Liver (tissue), 9 donors: Measurements from ENCODE around the gene TMTC2. TPM values are rescaled to one million over a fixed set of nuclear protein-coding genes. Genes with fewer than 3 reads are reported as not detected.

Experiments
- DNase-seq: peaks from one replicate; pipeline ENCODE4 v3.0.0-alpha.2; 2017; ENCODE audit warnings: low spot score
- H3K27ac ChIP-seq, 2 donors: one replicate each; pipeline ENCODE4 v1.7.0; 2013; ENCODE audit warnings: inconsistent platforms in 2 of 2, low read length in 2 of 2, control low read depth in 1 of 2, low read depth in 1 of 2, mild to moderate bottlenecking in 1 of 2
- H3K27me3 ChIP-seq, 4 donors: one replicate each; pipeline versions ENCODE4 v1.6.1 to v1.7.0; 2013; ENCODE audit warnings: low read length in 3 of 4, inconsistent platforms in 1 of 4, mild to moderate bottlenecking in 1 of 4, moderate library complexity in 1 of 4; ENCODE audit not compliant: control insufficient read depth in 4 of 4, insufficient read depth in 4 of 4
- H3K36me3 ChIP-seq, 4 donors: one replicate each; pipeline versions ENCODE4 v1.6.1 to v1.7.0; 2013; ENCODE audit warnings: low read length in 3 of 4, mild to moderate bottlenecking in 3 of 4, low read depth in 1 of 4, moderate library complexity in 1 of 4; ENCODE audit not compliant: control insufficient read depth in 4 of 4, insufficient read depth in 3 of 4
- H3K4me1 ChIP-seq, 4 donors: one replicate each; pipeline versions ENCODE4 v1.6.1 to v1.7.0; 2013; ENCODE audit warnings: low read length in 3 of 4, mild to moderate bottlenecking in 3 of 4, moderate library complexity in 1 of 4; ENCODE audit not compliant: control insufficient read depth in 4 of 4, insufficient read depth in 4 of 4
- H3K4me3 ChIP-seq, 3 donors: one replicate each; pipeline versions ENCODE4 v1.6.1 to v1.7.0; 2013; ENCODE audit warnings: low read length in 3 of 3, control low read depth in 1 of 3, low read depth in 1 of 3, mild to moderate bottlenecking in 1 of 3
- H3K9ac ChIP-seq, 2 donors: one replicate each; pipeline ENCODE4 v1.7.0; 2013; ENCODE audit warnings: low read length in 2 of 2, mild to moderate bottlenecking in 2 of 2, moderate library complexity in 2 of 2, control low read depth in 1 of 2, low read depth in 1 of 2
- H3K9me3 ChIP-seq, 4 donors: one replicate each; pipeline versions ENCODE4 v1.6.1 to v1.7.0; 2013; ENCODE audit warnings: low read length in 3 of 4; ENCODE audit not compliant: control insufficient read depth in 4 of 4
- ATF3 ChIP-seq: IDR thresholded peaks from 2 replicates; pipeline ENCODE4 v1.6.1; 2016; ENCODE audit warnings: antibody characterized with exemption
- EGR1 ChIP-seq, 2 donors: IDR thresholded peaks; 2 replicates each; pipeline ENCODE4 v1.6.1; 2016 to 2018; ENCODE audit warnings: antibody characterized with exemption in 2 of 2, low read depth in 2 of 2
- FOXA1 ChIP-seq: IDR thresholded peaks from 2 replicates; pipeline ENCODE4 v1.6.1; 2016; ENCODE audit warnings: antibody characterized with exemption
- FOXA2 ChIP-seq: IDR thresholded peaks from 2 replicates; pipeline ENCODE4 v1.6.1; 2016; ENCODE audit warnings: antibody characterized with exemption
- GABPA ChIP-seq, 2 donors: IDR thresholded peaks in 1 of 2; conservative IDR thresholded peaks in 1 of 2; 2 replicates each; pipeline ENCODE4 v1.6.1; 2016; ENCODE audit warnings: antibody characterized with exemption in 2 of 2, mild to moderate bottlenecking in 1 of 2, moderate library complexity in 1 of 2
- HNF4A ChIP-seq, 2 donors: conservative IDR thresholded peaks; 2 replicates each; pipeline ENCODE4 v1.6.1; 2016; ENCODE audit warnings: antibody characterized with exemption in 2 of 2, mild to moderate bottlenecking in 2 of 2
- HNF4G ChIP-seq: IDR thresholded peaks from 2 replicates; pipeline ENCODE4 v1.6.1; 2016; ENCODE audit warnings: antibody characterized with exemption
- NR2F2 ChIP-seq: IDR thresholded peaks from 2 replicates; pipeline ENCODE4 v1.6.1; 2016; ENCODE audit warnings: antibody characterized with exemption
- RAD21 ChIP-seq, 2 donors: IDR thresholded peaks; 2 replicates each; pipeline ENCODE4 v1.6.1; 2016; ENCODE audit warnings: antibody characterized with exemption in 2 of 2, mild to moderate bottlenecking in 2 of 2
- RXRA ChIP-seq, 2 donors: IDR thresholded peaks; 2 replicates each; pipeline ENCODE4 v1.6.1; 2017 to 2018; ENCODE audit warnings: antibody characterized with exemption in 2 of 2, mild to moderate bottlenecking in 1 of 2
- SP1 ChIP-seq: IDR thresholded peaks from 2 replicates; pipeline ENCODE4 v1.6.1; 2018; ENCODE audit warnings: antibody characterized with exemption, mild to moderate bottlenecking
- TAF1 ChIP-seq: conservative IDR thresholded peaks from 2 replicates; pipeline ENCODE4 v1.6.1; 2016; ENCODE audit warnings: antibody characterized with exemption, mild to moderate bottlenecking
- YY1 ChIP-seq: IDR thresholded peaks from 2 replicates; pipeline ENCODE4 v1.6.1; 2016; ENCODE audit warnings: antibody characterized with exemption, mild to moderate bottlenecking
- ZBTB33 ChIP-seq: IDR thresholded peaks from 2 replicates; pipeline ENCODE4 v1.6.1; 2016; ENCODE audit warnings: antibody characterized with exemption
- WGBS: extraction: QIAGEN DNeasy Blood & Tissue Kit; methylation state at CpG from one replicate; pipeline ENCODE4 v1.1.7; 2013; 5-methylcytosine and 5-hydroxymethylcytosine counted together
- polyA plus RNA-seq, 2 donors: library from polyadenylated mRNA; stranded (reverse) in 1 of 2; unstranded in 1 of 2; fragments of 200-250 nt in 1 of 2; fragments of >200 nt in 1 of 2; fragmentation: Nextera tagmentation in 1 of 2; extraction: Ambion mirVana in 1 of 2; gene quantifications; one replicate each; pipeline versions ENCODE4 v1.2.1 to v1.2.3, GENCODE V29; 2013 to 2015
- total RNA-seq, 2 donors: library from RNA; depleted of rRNA; stranded (reverse); fragments of >200 nt; gene quantifications; one replicate each; pipeline ENCODE4 v1.2.3, GENCODE V29; 2014
- TF ChIP-seq, protein P1 (sequence below): fragments of 150-350 bp; IDR thresholded peaks from 2 replicates; pipeline ENCODE4 v1.5.1; 2017; ENCODE audit warnings: improper control_type of control experiment, low read depth, low read length; ENCODE audit not compliant: missing input control
- TF ChIP-seq, protein P2 (sequence below): IDR thresholded peaks from 2 replicates; pipeline ENCODE4 v1.6.1; 2016; ENCODE audit warnings: antibody characterized with exemption, mild to moderate bottlenecking
- TF ChIP-seq, protein P3 (sequence below): IDR thresholded peaks from 2 replicates; pipeline ENCODE4 v1.6.1; 2016; ENCODE audit warnings: antibody characterized with exemption
- donor health status: healthy.
- donor health status: healthy.
- donor health status: healthy.
- donor health status: healthy.
- donor health status: healthy.

The TMTC2 gene
- total and polyA plus RNA-seq, 4 donors: 0.36 to 3.0 (median 0.61) TPM

DNA sequence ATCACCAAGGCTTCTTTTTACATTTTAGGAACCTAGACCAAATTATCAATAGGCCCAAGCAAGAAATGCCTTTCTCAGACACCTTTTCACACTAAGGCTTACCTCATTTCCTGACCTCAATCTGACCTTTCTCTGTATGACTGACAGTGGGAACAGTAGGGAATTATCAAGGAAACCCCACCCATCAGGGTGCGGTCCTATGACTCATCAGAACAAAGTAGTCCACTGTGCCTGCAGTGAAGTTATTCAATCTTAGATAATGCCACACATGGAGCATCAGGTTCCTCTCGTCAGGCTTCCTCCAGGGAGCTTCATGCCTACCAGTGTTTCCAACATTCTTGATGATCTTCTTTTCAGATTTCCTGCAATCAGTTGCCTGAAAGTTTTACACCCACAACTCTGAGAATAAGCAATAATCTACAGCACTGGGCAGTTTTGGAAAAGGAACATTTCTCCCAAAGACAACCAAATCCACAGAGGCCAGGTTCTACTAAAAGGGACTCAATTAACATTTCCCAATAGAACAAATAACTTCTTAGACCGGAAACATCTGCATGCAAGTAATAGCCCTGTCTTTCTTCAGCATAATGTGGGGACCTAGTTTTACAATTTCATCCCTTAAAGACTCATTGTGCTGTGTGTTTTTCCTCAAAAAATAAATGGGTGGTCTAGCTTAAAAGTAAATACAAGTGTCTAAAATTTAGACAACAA, 35.9 kb upstream of the TMTC2 start:
- Histone ChIP-seq H3K9ac (no peak overlapping the region), H3K27me3 (no peaks in the 10 kb centered on the region), H3K36me3 (no peaks in the 10 kb centered on the region), H3K4me1 (no peaks in the 10 kb centered on the region), H3K27ac (no peak overlapping the region), H3K4me3 (no peak overlapping the region), H3K9me3 (no peaks in the 10 kb centered on the region)
- TF ChIP-seq ATF3 (no peak), NR2F2 (no peak), ZBTB33 (no peak), HNF4A (conservative IDR thresholded peaks at IDR 0.05) (no peak), RXRA (IDR thresholded peaks at IDR 0.05) (no peak), HNF4G (no peak), EGR1 (IDR thresholded peaks at IDR 0.05; ENCODE audit: low read depth in 2 of 2) (no peak), TAF1 (no peak), SP1 (no peak), GABPA (IDR thresholded peaks at IDR 0.05 in 1 of 2, conservative IDR thresholded peaks at IDR 0.05 in 1 of 2) (no peak), FOXA1 (no peak), RAD21 (IDR thresholded peaks at IDR 0.05) (no peak)
- TF ChIP-seq, protein P1, sequence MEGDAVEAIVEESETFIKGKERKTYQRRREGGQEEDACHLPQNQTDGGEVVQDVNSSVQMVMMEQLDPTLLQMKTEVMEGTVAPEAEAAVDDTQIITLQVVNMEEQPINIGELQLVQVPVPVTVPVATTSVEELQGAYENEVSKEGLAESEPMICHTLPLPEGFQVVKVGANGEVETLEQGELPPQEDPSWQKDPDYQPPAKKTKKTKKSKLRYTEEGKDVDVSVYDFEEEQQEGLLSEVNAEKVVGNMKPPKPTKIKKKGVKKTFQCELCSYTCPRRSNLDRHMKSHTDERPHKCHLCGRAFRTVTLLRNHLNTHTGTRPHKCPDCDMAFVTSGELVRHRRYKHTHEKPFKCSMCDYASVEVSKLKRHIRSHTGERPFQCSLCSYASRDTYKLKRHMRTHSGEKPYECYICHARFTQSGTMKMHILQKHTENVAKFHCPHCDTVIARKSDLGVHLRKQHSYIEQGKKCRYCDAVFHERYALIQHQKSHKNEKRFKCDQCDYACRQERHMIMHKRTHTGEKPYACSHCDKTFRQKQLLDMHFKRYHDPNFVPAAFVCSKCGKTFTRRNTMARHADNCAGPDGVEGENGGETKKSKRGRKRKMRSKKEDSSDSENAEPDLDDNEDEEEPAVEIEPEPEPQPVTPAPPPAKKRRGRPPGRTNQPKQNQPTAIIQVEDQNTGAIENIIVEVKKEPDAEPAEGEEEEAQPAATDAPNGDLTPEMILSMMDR: no peak
- TF ChIP-seq, protein P2, sequence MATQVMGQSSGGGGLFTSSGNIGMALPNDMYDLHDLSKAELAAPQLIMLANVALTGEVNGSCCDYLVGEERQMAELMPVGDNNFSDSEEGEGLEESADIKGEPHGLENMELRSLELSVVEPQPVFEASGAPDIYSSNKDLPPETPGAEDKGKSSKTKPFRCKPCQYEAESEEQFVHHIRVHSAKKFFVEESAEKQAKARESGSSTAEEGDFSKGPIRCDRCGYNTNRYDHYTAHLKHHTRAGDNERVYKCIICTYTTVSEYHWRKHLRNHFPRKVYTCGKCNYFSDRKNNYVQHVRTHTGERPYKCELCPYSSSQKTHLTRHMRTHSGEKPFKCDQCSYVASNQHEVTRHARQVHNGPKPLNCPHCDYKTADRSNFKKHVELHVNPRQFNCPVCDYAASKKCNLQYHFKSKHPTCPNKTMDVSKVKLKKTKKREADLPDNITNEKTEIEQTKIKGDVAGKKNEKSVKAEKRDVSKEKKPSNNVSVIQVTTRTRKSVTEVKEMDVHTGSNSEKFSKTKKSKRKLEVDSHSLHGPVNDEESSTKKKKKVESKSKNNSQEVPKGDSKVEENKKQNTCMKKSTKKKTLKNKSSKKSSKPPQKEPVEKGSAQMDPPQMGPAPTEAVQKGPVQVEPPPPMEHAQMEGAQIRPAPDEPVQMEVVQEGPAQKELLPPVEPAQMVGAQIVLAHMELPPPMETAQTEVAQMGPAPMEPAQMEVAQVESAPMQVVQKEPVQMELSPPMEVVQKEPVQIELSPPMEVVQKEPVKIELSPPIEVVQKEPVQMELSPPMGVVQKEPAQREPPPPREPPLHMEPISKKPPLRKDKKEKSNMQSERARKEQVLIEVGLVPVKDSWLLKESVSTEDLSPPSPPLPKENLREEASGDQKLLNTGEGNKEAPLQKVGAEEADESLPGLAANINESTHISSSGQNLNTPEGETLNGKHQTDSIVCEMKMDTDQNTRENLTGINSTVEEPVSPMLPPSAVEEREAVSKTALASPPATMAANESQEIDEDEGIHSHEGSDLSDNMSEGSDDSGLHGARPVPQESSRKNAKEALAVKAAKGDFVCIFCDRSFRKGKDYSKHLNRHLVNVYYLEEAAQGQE: no peak
- TF ChIP-seq, protein P3, sequence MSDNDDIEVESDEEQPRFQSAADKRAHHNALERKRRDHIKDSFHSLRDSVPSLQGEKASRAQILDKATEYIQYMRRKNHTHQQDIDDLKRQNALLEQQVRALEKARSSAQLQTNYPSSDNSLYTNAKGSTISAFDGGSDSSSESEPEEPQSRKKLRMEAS: no peak
- WGBS: 66% methylated on average over 3 of the region's 3 CpGs
- no peak for DNase-seq

GRCh38 chr12:82651489-82651888, 35.2 kb upstream of the TMTC2 start:
- WGBS: 84% methylated on average over 4 of the region's 4 CpGs
- H3K36me3 ChIP-seq: no peaks in the 10 kb centered on the region
- H3K9me3 ChIP-seq: no peaks in the 10 kb centered on the region
- no peak overlapping the region for H3K9ac ChIP-seq
- DNase-seq: no peak
- no peak overlapping the region for H3K4me3 ChIP-seq
- no peaks in the 10 kb centered on the region for H3K4me1 ChIP-seq
- H3K27ac ChIP-seq: no peak overlapping the region
- H3K27me3 ChIP-seq: no peaks in the 10 kb centered on the region
- TF ChIP-seq FOXA2 (no peak), ATF3 (no peak), NR2F2 (no peak), HNF4G (no peak), YY1 (no peak), TAF1 (no peak), FOXA1 (no peak), ZBTB33 (no peak), SP1 (no peak), RAD21 (IDR thresholded peaks at IDR 0.05) (no peak), HNF4A (conservative IDR thresholded peaks at IDR 0.05) (no peak)
- TF ChIP-seq, protein P1: no peak
